GM18511 (cell line): ENCODE measurements around the gene NUDT1.

Experiments used
- ATAC-seq: cut with Tn5 transposase; IDR thresholded peaks from one replicate; pipeline ENCODE4 v1.9.1; 2021; ENCODE audit warnings: mild to moderate bottlenecking, moderate library complexity; ENCODE audit not compliant: unreplicated experiment

Gene NUDT1

GRCh38 chr7:2222516-2222915 lies 19.5 kb upstream of the NUDT1 start:
- ATAC-seq, result no peak

GRCh38 chr7:2223321-2223720 lies 18.7 kb upstream of the NUDT1 start:
- ATAC-seq, result no peak

- ATAC-seq, result no peak
These were observed 17.5 kb upstream of the NUDT1 start for GRCh38 chr7:2224491-2224928.

GRCh38 chr7:2224934-2225333 lies 17.1 kb upstream of the NUDT1 start:
- no peak for ATAC-seq

- ATAC-seq, result no peak
These were observed 16.7 kb upstream of the NUDT1 start for GRCh38 chr7:2225336-2225735.

- no peak for ATAC-seq
These were observed 16.2 kb upstream of the NUDT1 start for GRCh38 chr7:2225830-2226229.

- ATAC-seq, result no peak
These were observed 14.3 kb upstream of the NUDT1 start for GRCh38 chr7:2227699-2228098.

GRCh38 chr7:2228921-2229320 lies 13.1 kb upstream of the NUDT1 start:
- ATAC-seq, result no peak

- ATAC-seq, result no peak
These were observed 12.6 kb upstream of the NUDT1 start for GRCh38 chr7:2229467-2229866.

- ATAC-seq, result no peak
These were observed 11.8 kb upstream of the NUDT1 start for GRCh38 chr7:2230226-2230625.

GRCh38 chr7:2230882-2231281 lies 11.1 kb upstream of the NUDT1 start:
- no peak for ATAC-seq

- ATAC-seq, result peak; percentile 40
These were observed 9.8 kb upstream of the NUDT1 start for GRCh38 chr7:2231992-2232765.

- peak; percentile 76 for ATAC-seq
These were observed 9.1 kb upstream of the NUDT1 start, which contains the start of gene MAD1L1 for GRCh38 chr7:2232766-2233520. MAD1L1 (minus strand) TSS chr7:2232945; CDS start chr7:2230133, 2,812 bp downstream.

- ATAC-seq, result no peak
These were observed 8.1 kb upstream of the NUDT1 start for GRCh38 chr7:2233926-2234325.

GRCh38 chr7:2237109-2237602 lies 4.9 kb upstream of the NUDT1 start:
- ATAC-seq, result peak; percentile 66

GRCh38 chr7:2239242-2239641 lies 2.8 kb upstream of the NUDT1 start:
- no peak for ATAC-seq

GRCh38 chr7:2242541-2243429 lies 759 bp downstream of the NUDT1 start:
- peak; percentile 32 for ATAC-seq

GRCh38 chr7:2243458-2243857 lies 1.4 kb downstream of the NUDT1 start:
- ATAC-seq, result no peak

GRCh38 chr7:2244404-2244995 lies 2.5 kb downstream of the NUDT1 start:
- ATAC-seq, result no peak

GRCh38 chr7:2245883-2246675 lies 4.1 kb downstream of the NUDT1 start:
- no peak for ATAC-seq
